GM19397 (cell line): ENCODE results near the gene THSD1.
"Not testable (repeated sequence)": the region's sequence is repeated elsewhere in the genome, so short reads cannot be mapped to it uniquely, and the experiment has no call there.

Source experiments
- ATAC-seq: cut with Tn5 transposase; IDR thresholded peaks from one replicate; pipeline ENCODE4 v1.9.1; 2021; ENCODE audit warnings: mild to moderate bottlenecking, moderate library complexity; ENCODE audit not compliant: unreplicated experiment

The THSD1 gene

GRCh38 chr13:52412128-52412527 is 6.2 kb upstream of the THSD1 start:
- ATAC-seq: no peak

GRCh38 chr13:52411629-52412028 is 5.7 kb upstream of the THSD1 start:
- ATAC-seq: peak; percentile 92

GRCh38 chr13:52408071-52408658 is 2.2 kb upstream of the THSD1 start:
- ATAC-seq: not testable (repeated sequence)

- not testable (repeated sequence) for ATAC-seq
These were observed 1.5 kb upstream of the THSD1 start for GRCh38 chr13:52407436-52407835.

- ATAC-seq: no peak
These were observed 657 bp upstream of the THSD1 start for GRCh38 chr13:52406629-52407028.

- no peak for ATAC-seq
These were observed 604 bp downstream of the THSD1 start for GRCh38 chr13:52405369-52405766.

GRCh38 chr13:52399708-52400107 is 6.3 kb downstream of the THSD1 start:
- ATAC-seq: no peak

GRCh38 chr13:52399046-52399445 is 6.9 kb downstream of the THSD1 start:
- ATAC-seq: no peak

- ATAC-seq: no peak
These were observed 10.3 kb downstream of the THSD1 start for GRCh38 chr13:52395704-52396103.

- no peak for ATAC-seq
These were observed 11.4 kb downstream of the THSD1 start for GRCh38 chr13:52394586-52394985.

GRCh38 chr13:52393572-52394357 is 12.2 kb downstream of the THSD1 start:
- no peak for ATAC-seq

- ATAC-seq: no peak
These were observed 18.3 kb downstream of the THSD1 start for GRCh38 chr13:52387721-52388120.

- no peak for ATAC-seq
These were observed 20.1 kb downstream of the THSD1 start for GRCh38 chr13:52385870-52386269.

- no peak for ATAC-seq
These were observed 22.6 kb downstream of the THSD1 start for GRCh38 chr13:52383366-52383765.

- no peak for ATAC-seq
These were observed 27.7 kb downstream of the THSD1 start for GRCh38 chr13:52378312-52378711.

- ATAC-seq: no peak
These were observed 28.1 kb downstream of the THSD1 start for GRCh38 chr13:52377898-52378297.

GRCh38 chr13:52374873-52375411 is 31.0 kb downstream of the THSD1 start:
- ATAC-seq: no peak

GRCh38 chr13:52374389-52374788 is 31.6 kb downstream of the THSD1 start:
- ATAC-seq: no peak

- ATAC-seq: not testable (repeated sequence)
These were observed 32.7 kb downstream of the THSD1 start for GRCh38 chr13:52373277-52373676.

GRCh38 chr13:52371736-52372247 is 34.2 kb downstream of the THSD1 start:
- ATAC-seq: no peak

GRCh38 chr13:52366291-52366690 is 39.7 kb downstream of the THSD1 start:
- ATAC-seq: no peak
